GM04503 (cell line): ENCODE data around the gene INO80B.

Experiments used
- DNase-seq: peaks from one replicate; pipeline ENCODE4 v3.0.0-alpha.2; 2012; ENCODE audit warnings: low read depth

Gene INO80B

GRCh38 chr2:74502147-74502719, 47.3 kb downstream of the INO80B start:
- DNase-seq, result no peak

DNA sequence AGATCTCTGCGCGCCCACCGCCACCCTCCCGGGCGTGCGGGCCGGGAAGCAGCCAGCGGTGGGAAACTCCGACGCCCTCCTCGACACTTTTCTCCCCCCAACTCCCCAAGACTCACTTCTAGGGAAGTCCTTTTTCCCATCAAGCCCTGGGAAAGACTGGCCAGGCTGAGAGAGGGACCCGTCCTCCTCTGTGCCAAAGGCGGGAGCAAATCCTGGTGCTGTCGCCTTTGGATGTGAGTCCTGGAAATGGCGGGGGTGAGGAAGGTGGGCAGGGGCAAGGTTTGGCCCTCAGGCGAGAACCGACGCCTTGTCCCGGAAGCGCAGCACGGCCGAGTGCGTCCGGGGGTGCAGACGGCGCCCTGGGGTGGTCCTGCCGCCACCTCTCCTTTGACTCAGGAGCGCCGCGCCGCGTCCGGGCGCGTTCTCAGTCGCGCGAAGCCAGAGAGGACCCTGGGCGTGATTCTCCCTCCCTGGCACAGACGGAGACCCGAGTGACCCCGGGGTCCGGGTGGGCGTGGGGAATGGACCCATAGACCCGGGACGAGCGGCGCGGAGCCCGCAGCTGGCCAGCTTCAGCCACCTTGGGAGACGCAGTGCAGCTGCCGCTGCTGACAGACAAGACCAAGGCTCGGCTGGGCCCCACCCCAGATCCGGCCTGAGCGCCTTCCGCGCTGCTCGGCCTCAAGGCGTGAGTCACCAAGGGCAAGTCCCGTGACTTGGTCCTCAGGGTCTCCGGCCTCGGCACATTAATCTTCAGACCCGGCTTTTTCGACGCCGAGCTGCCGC, 48.0 kb downstream of the INO80B start:
- DNase-seq, result no peak

DNA sequence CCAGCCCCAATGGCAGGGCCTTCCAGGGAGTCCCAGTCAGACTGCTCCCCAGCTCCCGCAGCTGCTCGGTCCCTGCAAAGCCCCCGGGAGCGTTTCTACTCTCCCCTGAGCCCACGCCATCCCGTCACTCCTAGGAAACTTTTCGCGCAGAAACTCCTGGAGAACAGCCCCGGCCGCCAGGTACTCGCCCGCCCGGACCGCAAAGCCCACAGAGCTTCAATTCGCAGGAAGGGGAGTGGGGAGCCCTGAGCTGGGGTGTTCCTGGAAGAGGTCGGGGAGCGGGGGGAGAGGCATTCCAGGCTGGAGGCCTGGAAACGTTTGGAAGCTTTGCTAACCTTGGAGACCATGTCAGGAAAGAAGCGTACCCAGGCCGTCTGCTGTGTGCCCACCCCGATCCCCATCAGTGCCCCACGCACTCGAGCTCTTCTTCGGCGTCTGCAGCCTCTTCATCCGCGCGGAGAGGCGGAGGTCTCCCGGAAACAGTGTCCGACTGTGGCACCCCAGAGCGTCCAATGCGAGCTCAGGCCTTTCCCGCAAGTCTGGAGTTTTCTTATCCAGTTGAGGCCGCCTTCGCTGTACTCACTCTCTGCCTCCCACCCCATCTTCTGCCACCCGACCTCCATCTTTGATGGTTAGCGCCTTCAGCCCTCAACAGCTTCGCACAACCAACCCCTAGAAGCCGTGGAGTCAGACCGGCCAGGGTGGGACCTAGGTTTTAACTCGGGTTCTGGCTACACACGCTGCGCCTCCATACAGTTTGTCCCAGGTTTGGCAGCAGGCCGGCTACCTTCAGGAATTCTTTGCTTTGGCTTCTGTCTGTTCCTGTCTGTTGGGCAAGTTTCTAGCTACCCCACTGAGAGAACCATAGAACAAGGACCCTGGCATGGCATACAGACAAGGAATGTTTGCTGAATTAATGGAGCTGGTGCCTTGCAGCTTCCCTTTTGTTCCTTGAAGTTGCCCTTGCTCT, 48.9 kb downstream of the INO80B start:
- DNase-seq, result no peak

- no peak for DNase-seq
Measured at GRCh38 chr2:74504591-74504990, 49.7 kb downstream of the INO80B start.

- DNase-seq, result no peak
Measured at GRCh38 chr2:74505448-74506246, 50.8 kb downstream of the INO80B start.

DNA sequence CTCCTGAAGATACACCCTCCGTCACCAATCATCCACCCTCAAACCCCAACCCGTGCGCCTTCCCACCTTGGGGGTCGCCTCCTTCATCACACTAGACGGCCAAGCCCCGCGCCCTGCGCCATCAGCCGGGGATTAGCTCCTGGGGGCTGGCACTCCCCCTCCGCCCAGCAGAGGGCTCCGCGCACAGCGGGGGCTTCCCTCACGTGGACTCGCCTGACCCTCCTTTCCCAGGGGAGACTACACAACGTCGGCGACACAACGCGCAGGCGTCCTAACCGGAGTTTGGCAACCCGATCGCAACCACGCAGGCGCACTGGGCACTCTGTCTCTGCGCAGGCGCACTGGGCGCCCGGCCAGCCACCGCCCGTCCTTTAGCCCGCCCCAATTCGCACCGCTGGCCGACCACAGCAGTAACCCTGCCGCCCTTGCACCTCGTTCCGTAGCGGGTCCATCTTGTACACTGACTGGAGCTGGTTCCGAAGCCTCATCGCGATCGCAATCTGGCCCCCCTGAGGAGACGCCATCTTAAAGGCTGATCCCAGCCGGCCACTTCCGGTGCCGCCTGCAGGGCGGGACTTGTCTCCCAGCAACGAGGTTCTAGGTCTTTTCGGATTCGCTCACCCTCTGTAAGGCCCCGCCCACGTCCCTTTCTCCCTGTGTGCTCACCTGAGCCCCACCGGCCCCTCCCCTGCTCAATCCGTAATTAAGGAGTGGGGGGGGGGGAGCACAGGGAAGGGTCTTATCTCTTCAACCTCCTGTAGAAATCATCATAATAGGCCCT, 52.4 kb downstream of the INO80B start, which contains the start of gene PCGF1:
PCGF1 (minus strand) TSS at position 551 of the 781 bp plus-strand sequence; CDS start at position 524, 27 bp downstream.
- DNase-seq, result peak; percentile 80
